Measurements from ENCODE around the gene CYLD.

Gene CYLD

DNA sequence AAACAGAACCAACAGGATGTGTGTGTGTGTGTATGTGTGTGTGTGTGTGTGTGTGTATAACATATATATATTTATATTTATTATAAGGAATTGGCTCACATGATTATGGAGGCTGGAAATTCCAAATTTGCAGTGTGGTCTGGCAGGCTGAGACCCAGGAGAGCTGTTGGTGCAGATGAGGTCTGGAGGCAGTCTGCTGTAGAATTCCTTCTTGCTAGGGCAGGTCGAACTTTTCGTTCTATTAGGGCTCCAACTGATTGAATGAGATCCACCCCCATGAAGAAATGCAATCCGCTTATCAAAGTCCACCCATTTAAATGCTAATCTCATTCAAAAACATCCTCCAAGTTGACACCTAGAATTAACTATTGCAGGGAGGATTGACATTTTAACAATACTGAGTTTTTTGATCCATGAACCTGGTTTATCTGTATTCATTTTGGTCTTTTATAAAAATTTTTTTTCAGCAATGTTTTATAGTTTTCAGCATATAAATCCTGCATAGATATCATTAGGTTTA lies 85.0 kb downstream of the CYLD start:
- Histone ChIP-seq H3K4me3 (ENCODE audit: low read depth, low read length) (no peak overlapping the region), H3K36me3 (replicated peaks) (no peaks in the 10 kb centered on the region), H3K27me3 (replicated peaks) (no peaks in the 10 kb centered on the region), H3K27ac (no peak overlapping the region)
- TF ChIP-seq, protein P1, sequence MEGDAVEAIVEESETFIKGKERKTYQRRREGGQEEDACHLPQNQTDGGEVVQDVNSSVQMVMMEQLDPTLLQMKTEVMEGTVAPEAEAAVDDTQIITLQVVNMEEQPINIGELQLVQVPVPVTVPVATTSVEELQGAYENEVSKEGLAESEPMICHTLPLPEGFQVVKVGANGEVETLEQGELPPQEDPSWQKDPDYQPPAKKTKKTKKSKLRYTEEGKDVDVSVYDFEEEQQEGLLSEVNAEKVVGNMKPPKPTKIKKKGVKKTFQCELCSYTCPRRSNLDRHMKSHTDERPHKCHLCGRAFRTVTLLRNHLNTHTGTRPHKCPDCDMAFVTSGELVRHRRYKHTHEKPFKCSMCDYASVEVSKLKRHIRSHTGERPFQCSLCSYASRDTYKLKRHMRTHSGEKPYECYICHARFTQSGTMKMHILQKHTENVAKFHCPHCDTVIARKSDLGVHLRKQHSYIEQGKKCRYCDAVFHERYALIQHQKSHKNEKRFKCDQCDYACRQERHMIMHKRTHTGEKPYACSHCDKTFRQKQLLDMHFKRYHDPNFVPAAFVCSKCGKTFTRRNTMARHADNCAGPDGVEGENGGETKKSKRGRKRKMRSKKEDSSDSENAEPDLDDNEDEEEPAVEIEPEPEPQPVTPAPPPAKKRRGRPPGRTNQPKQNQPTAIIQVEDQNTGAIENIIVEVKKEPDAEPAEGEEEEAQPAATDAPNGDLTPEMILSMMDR (IDR thresholded peaks at IDR 0.05; ENCODE audit: low read depth, low read length, missing control alignments), result no peak
- in situ Hi-C loops (cut with HindIII; ENCODE audit: low pct_ligation_motif_present, low sequenced_read_pairs), result no loop called here
- DNase-seq, result no peak

DNA sequence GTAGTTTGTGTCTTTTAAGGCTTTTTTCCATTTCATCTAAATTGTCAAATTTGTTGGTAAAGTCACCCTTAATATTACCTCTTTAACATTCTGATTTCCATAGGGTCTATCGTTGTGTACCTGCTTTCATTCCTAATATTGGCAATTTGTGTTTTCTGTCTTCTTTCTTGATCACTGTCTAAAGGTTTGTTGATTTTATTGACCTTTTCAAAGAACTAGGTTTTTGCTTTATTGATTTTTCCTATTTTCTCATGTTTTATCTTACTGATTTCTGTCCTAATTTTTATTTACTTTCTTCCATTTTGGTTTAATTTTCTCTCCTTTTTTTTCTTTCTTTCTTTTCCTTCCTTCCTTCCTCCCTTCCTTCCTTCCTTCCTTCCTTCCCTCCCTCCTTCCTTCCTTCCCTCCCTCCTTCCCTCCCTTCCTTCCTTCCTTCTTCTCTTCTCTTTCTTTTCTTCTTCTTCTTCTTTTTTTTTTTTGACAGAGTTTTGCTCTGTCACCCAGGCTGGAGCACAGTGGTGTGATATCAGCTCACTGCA lies 86.3 kb downstream of the CYLD start:
- no peak overlapping the region for H3K27ac ChIP-seq
- H3K36me3 ChIP-seq (replicated peaks), result no peaks in the 10 kb centered on the region
- H3K27me3 ChIP-seq (replicated peaks), result no peaks in the 10 kb centered on the region
- DNase-seq, result no peak
- in situ Hi-C loops (cut with HindIII; ENCODE audit: low pct_ligation_motif_present, low sequenced_read_pairs), result no loop called here
- TF ChIP-seq, protein P1 (IDR thresholded peaks at IDR 0.05; ENCODE audit: low read depth, low read length, missing control alignments), result no peak
- H3K4me3 ChIP-seq (ENCODE audit: low read depth, low read length), result no peak overlapping the region

DNA sequence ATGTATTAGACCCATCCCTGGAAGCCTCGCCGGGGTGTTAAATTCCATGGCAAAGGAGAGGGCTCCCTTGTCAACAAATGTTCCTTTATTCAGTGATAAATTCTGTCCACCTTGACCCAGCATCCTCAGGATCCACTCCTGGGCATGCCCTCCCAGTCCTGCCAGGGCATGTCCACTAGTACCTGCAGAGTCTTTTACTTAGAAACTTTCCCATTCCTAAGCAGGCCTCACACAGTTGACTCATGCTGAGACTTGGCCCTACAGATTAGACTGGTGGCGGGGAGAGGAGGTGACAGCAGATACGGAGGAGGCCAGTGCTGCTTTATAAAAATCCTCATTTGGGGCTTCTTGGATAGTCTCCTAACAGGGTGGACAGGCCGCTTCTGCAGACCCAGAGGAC lies 88.8 kb downstream of the CYLD start:
- H3K36me3 ChIP-seq (replicated peaks), result no peaks in the 10 kb centered on the region
- TF ChIP-seq, protein P1 (IDR thresholded peaks at IDR 0.05; ENCODE audit: low read depth, low read length, missing control alignments), result no peak
- H3K4me3 ChIP-seq (ENCODE audit: low read depth, low read length), result no peak overlapping the region
- in situ Hi-C loops (cut with HindIII; ENCODE audit: low pct_ligation_motif_present, low sequenced_read_pairs), result no loop called here
- no peak for DNase-seq
- H3K27ac ChIP-seq, result no peak overlapping the region
- H3K27me3 ChIP-seq (replicated peaks), result no peaks in the 10 kb centered on the region

DNA sequence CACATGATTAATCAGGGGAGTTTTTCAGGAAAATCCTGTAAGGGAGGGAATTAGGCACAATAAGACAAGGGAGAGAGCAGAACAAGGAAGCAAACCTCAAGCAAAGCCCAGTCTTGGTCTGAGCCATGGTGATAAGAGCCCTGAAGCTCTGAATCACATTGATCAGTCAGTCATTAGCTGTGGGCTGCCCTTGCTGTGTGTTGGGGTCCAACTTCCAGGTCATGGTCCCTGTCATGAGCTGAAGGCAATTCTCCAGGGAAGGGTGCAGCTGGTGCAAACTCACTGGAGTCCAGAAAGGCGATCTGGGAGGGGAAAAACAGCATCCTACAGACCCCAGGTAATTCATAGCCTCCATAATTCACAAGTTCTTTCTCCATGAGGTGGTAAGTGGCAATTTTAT lies 89.9 kb downstream of the CYLD start:
- DNase-seq, result no peak
- TF ChIP-seq, protein P1 (IDR thresholded peaks at IDR 0.05; ENCODE audit: low read depth, low read length, missing control alignments), result no peak
- no peaks in the 10 kb centered on the region for H3K36me3 ChIP-seq (replicated peaks)
- no peak overlapping the region for H3K27ac ChIP-seq
- in situ Hi-C loops (cut with HindIII; ENCODE audit: low pct_ligation_motif_present, low sequenced_read_pairs), result no loop called here
- H3K4me3 ChIP-seq (ENCODE audit: low read depth, low read length), result no peak overlapping the region
- no peaks in the 10 kb centered on the region for H3K27me3 ChIP-seq (replicated peaks)

DNA sequence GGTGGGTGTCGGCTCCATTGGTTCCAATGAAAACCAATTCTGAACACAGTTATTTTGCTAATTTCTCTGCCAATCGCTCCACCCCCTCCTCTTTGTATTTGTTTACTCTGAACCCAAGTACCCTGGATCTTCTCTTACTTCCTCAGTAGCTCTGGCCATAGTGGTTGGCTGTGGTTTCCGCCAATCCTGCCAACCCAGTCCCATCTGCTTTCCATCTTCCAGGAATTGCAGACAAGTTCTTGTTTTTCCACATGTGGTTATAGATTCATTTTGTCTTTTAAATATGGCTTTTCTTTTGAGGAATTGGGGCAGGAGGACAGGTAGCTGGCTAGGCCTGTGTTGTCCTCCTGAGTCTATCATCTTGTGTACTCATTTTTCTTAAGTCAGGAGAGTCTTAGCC lies 92.0 kb downstream of the CYLD start:
- TF ChIP-seq, protein P1 (IDR thresholded peaks at IDR 0.05; ENCODE audit: low read depth, low read length, missing control alignments), result no peak
- no peak for DNase-seq
- Histone ChIP-seq H3K4me3 (ENCODE audit: low read depth, low read length) (no peak overlapping the region), H3K36me3 (replicated peaks) (no peaks in the 10 kb centered on the region), H3K27me3 (replicated peaks) (no peaks in the 10 kb centered on the region), H3K27ac (no peak overlapping the region)
- in situ Hi-C loops (cut with HindIII; ENCODE audit: low pct_ligation_motif_present, low sequenced_read_pairs), result no loop called here

DNA sequence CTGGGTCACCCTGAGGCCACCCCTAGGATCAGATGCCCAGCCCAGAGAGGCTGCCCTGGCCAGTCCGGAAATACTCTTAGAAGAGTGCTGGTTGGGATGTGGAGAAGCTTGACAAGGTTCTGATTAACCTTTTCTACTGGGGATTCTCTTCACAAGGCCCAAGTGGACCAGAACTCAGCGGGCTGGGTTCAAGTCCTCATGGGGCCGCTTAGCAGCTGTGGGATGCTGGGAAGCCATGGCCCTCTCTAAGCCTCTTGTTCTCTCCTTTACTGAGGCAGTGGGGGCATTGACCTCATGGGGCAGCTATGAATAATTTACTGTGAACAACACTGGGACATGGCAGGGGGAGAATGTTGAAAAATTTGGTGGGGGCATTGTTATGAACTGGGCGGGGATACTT lies 92.8 kb downstream of the CYLD start:
- in situ Hi-C loops (cut with HindIII; ENCODE audit: low pct_ligation_motif_present, low sequenced_read_pairs), result no loop called here
- Histone ChIP-seq H3K36me3 (replicated peaks) (no peaks in the 10 kb centered on the region), H3K4me3 (ENCODE audit: low read depth, low read length) (no peak overlapping the region), H3K27ac (no peak overlapping the region), H3K27me3 (replicated peaks) (no peaks in the 10 kb centered on the region)
- DNase-seq, result no peak
- TF ChIP-seq, protein P1 (IDR thresholded peaks at IDR 0.05; ENCODE audit: low read depth, low read length, missing control alignments), result no peak
